Osteoblast (primary cell): ENCODE results near the gene C2CD3. TPM values are rescaled to one million over a fixed set of nuclear protein-coding genes. Genes with fewer than 3 reads are reported as not detected.
"Not testable (repeated sequence)": the region's sequence is repeated elsewhere in the genome, so short reads cannot be mapped to it uniquely, and the experiment has no call there.

Experiments
- DNase-seq: peaks from one replicate; pipeline ENCODE4 v3.0.0; 2011; ENCODE audit warnings: low spot score, mixed read lengths; ENCODE audit not compliant: insufficient read length; ENCODE audit errors: missing footprints
- H2AFZ ChIP-seq: 2 replicates; pipeline ENCODE4 v1.6.0; 2011; ENCODE audit warnings: mild to moderate bottlenecking, low read length
- H3K27ac ChIP-seq: 2 replicates; pipeline ENCODE4 v1.5.1; 2011; ENCODE audit warnings: mild to moderate bottlenecking, low read depth, low read length, moderate library complexity
- H3K27me3 ChIP-seq: 2 replicates; pipeline ENCODE4 v1.6.0; 2012; ENCODE audit warnings: mild to moderate bottlenecking, control low read depth, inconsistent platforms, low read length, moderate library complexity; ENCODE audit not compliant: insufficient read depth
- H3K36me3 ChIP-seq: 2 replicates; pipeline ENCODE4 v1.5.1; 2011; ENCODE audit warnings: mild to moderate bottlenecking, low read length, control low read depth, moderate library complexity; ENCODE audit not compliant: insufficient read depth
- H3K4me1 ChIP-seq: 2 replicates; pipeline ENCODE4 v1.5.1; 2011; ENCODE audit warnings: mild to moderate bottlenecking, low read length, control low read depth, moderate library complexity; ENCODE audit not compliant: insufficient read depth
- H3K4me2 ChIP-seq: 2 replicates; pipeline ENCODE4 v1.6.0; 2011; ENCODE audit warnings: mild to moderate bottlenecking, low read length; ENCODE audit not compliant: insufficient read depth
- H3K4me3 ChIP-seq: fragments of 200-600 bp; sonication (generic); 3 replicates; pipeline ENCODE4 v1.5.1; 2012; ENCODE audit warnings: mild to moderate bottlenecking, low read length, inconsistent platforms; ENCODE audit not compliant: insufficient read depth
- H3K79me2 ChIP-seq: 2 replicates; pipeline ENCODE4 v1.6.0; 2012; ENCODE audit warnings: mild to moderate bottlenecking, low read length, control low read depth, inconsistent platforms; ENCODE audit not compliant: insufficient read depth
- H3K9me3 ChIP-seq: 2 replicates; pipeline ENCODE4 v1.5.1; 2011; ENCODE audit warnings: low read depth, low read length, control low read depth
- H4K20me1 ChIP-seq: 2 replicates; pipeline ENCODE4 v1.6.0; 2012; ENCODE audit warnings: mild to moderate bottlenecking, low read length, control low read depth; ENCODE audit not compliant: insufficient read depth
- total RNA-seq: library from RNA; depleted of rRNA; stranded (reverse); fragments of >200 nt; gene quantifications from 2 replicates; pipeline ENCODE4 v1.2.3, GENCODE V29; 2012
- TF ChIP-seq, protein P1 (sequence below): IDR thresholded peaks from 2 replicates; pipeline ENCODE4 v1.5.1; 2011; ENCODE audit warnings: mild to moderate bottlenecking, low read depth, low read length, moderate library complexity; ENCODE audit errors: extremely low read depth

Gene C2CD3
- total RNA-seq, 1 donor, result 14.1 TPM

DNA sequence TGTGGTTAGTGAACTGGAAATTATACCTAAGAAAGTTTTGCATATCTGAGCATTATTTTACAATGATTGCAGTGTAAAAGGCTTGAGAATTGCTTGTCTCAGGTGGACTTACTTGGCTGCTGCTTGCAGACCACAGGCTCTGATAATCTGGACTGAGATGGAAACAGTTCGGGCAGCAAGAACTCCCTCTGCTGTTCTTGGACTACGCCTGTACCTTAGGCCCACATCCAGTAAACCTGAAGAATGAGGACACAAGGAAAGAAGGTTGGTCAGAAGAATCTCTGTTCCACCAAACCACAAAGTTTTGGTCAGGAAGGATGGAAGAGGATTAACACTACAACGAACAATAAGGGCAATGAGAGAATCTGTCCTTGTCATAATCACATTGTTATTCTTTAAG lies 80.1 kb downstream of the C2CD3 start:
- H3K79me2 ChIP-seq, result no peaks in the 10 kb centered on the region
- no peaks in the 10 kb centered on the region for H3K27me3 ChIP-seq
- no peak overlapping the region for H3K4me2 ChIP-seq
- no peaks in the 10 kb centered on the region for H4K20me1 ChIP-seq
- H2AFZ ChIP-seq, result no peak overlapping the region
- peaks cover 21% of the 10 kb centered on the region for H3K36me3 ChIP-seq
- no peaks in the 10 kb centered on the region for H3K9me3 ChIP-seq
- H3K4me1 ChIP-seq, result no peaks in the 10 kb centered on the region
- H3K4me3 ChIP-seq, result no peak overlapping the region
- H3K27ac ChIP-seq, result no peak overlapping the region
- DNase-seq, result no peak
- TF ChIP-seq, protein P1, sequence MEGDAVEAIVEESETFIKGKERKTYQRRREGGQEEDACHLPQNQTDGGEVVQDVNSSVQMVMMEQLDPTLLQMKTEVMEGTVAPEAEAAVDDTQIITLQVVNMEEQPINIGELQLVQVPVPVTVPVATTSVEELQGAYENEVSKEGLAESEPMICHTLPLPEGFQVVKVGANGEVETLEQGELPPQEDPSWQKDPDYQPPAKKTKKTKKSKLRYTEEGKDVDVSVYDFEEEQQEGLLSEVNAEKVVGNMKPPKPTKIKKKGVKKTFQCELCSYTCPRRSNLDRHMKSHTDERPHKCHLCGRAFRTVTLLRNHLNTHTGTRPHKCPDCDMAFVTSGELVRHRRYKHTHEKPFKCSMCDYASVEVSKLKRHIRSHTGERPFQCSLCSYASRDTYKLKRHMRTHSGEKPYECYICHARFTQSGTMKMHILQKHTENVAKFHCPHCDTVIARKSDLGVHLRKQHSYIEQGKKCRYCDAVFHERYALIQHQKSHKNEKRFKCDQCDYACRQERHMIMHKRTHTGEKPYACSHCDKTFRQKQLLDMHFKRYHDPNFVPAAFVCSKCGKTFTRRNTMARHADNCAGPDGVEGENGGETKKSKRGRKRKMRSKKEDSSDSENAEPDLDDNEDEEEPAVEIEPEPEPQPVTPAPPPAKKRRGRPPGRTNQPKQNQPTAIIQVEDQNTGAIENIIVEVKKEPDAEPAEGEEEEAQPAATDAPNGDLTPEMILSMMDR, result peak; percentile 20

DNA sequence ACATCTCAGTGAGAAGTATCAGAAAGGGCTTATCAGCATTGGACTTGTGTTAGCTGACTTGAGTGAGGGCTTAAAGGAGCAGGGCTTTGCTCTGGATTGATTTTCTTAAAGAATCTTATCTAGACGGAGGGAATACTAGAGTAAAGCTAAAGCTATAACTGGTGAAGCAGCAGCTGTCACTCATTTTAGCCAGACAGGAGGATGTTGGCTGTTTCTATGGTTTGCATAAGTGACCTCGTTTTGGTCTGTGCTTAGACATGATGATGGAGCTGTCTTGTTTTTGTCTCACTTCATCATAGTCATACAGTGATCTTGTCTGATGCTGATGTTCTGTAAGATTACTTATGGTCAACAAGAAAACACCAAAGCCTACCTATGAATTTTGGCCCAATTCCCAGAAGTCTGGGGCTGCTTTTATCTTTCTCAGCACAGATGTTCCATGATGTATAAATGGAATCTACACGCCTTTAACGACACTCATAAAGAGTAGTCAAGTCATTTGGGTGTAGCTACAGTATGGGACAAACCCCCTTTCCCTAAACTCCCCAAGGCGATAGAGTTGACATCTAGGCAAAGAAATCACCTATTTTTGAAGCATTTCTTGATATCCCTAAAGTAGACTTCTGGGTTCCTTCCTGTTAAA lies 84.4 kb downstream of the C2CD3 start:
- H3K4me2 ChIP-seq, result no peak overlapping the region
- peaks cover 13% of the 10 kb centered on the region for H3K36me3 ChIP-seq
- no peak for DNase-seq
- no peaks in the 10 kb centered on the region for H4K20me1 ChIP-seq
- H3K27me3 ChIP-seq, result no peaks in the 10 kb centered on the region
- no peak overlapping the region for H3K27ac ChIP-seq
- H3K79me2 ChIP-seq, result no peaks in the 10 kb centered on the region
- TF ChIP-seq, protein P1, result no peak
- H3K4me1 ChIP-seq, result no peaks in the 10 kb centered on the region
- no peak overlapping the region for H3K4me3 ChIP-seq
- H3K9me3 ChIP-seq, result no peaks in the 10 kb centered on the region
- H2AFZ ChIP-seq, result no peak overlapping the region

DNA sequence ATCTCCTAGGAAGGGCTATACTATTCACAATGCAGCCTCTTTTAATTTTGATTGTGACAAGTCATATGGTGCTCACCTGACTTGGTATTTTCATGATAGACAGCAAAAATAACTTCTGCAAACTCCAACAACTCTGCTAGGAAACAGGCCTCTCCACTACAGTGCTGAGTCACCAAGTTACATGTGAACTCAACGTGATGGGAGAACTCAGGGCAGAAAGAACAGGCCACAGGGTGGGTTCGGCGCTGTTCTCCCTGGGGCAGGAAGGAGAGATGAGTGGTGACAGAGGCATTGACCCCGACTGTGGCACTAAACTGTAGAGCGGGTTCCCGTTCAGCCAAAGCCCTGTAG lies 85.3 kb downstream of the C2CD3 start:
- no peak for DNase-seq
- TF ChIP-seq, protein P1, result no peak
- no peak overlapping the region for H3K4me2 ChIP-seq
- no peaks in the 10 kb centered on the region for H3K27me3 ChIP-seq
- no peak overlapping the region for H3K27ac ChIP-seq
- H4K20me1 ChIP-seq, result no peaks in the 10 kb centered on the region
- no peak overlapping the region for H2AFZ ChIP-seq
- peaks cover 10% of the 10 kb centered on the region for H3K36me3 ChIP-seq
- H3K79me2 ChIP-seq, result no peaks in the 10 kb centered on the region
- no peak overlapping the region for H3K4me3 ChIP-seq
- H3K9me3 ChIP-seq, result no peaks in the 10 kb centered on the region
- H3K4me1 ChIP-seq, result no peaks in the 10 kb centered on the region

DNA sequence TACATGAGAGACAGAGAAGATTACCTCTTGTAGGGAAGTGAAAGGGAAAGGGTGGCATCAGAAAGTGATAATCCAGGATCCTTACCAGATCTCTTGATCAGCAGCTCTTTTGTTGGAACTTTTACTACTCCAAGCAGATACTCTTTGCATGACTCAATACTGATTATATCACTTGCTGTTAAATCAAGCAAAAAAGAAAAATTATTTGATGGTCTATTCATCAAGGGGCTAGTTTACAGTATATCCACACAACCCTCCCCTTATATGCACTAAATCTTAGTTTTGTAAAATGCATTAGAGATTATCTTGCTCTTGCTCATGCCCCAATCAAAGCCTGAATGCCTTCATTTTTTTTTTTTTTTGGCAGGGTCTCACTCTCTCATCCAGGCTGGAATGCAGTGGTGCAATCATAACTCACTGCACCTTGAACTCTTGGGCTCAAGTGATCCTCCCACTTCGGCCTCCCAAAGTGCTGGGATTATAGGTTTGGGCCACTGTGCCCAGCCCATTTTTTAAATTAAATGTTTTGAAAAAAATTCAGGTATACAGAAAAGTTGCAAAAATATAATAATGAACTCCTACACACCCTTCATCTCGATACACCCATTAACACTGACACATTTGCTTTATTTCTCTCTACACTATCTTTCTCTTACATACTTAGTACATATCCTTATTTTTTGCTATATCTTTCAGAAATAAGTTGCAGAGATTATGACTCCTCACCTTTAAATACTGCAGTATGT lies 85.8 kb downstream of the C2CD3 start:
- no peaks in the 10 kb centered on the region for H3K9me3 ChIP-seq
- H2AFZ ChIP-seq, result no peak overlapping the region
- H4K20me1 ChIP-seq, result no peaks in the 10 kb centered on the region
- DNase-seq, result peak; percentile 39
- no peak overlapping the region for H3K27ac ChIP-seq
- H3K36me3 ChIP-seq, result peaks cover 7% of the 10 kb centered on the region
- H3K79me2 ChIP-seq, result no peaks in the 10 kb centered on the region
- H3K4me1 ChIP-seq, result no peaks in the 10 kb centered on the region
- no peaks in the 10 kb centered on the region for H3K27me3 ChIP-seq
- TF ChIP-seq, protein P1, result no peak
- no peak overlapping the region for H3K4me3 ChIP-seq
- no peak overlapping the region for H3K4me2 ChIP-seq

DNA sequence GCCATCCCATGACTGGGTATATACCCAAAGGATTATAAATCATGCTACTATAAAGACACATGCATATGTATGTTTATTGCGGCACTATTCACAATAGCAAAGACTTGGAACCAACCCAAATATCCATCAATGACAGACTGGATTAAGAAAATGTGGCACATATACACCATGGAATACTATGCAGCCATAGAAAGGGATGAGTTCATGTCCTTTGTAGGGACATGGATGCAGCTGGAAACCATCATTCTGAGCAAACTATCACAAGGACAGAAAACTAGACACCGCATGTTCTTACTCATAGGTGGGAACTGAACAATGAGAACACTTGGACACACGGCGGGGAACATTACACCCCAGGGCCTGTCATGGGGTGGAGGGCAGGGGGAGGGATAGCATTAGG lies 86.9 kb downstream of the C2CD3 start:
- not testable (repeated sequence) for H3K36me3 ChIP-seq, H2AFZ ChIP-seq, H3K27me3 ChIP-seq, H4K20me1 ChIP-seq, H3K4me2 ChIP-seq, H3K79me2 ChIP-seq, H3K4me1 ChIP-seq, H3K27ac ChIP-seq, H3K9me3 ChIP-seq, H3K4me3 ChIP-seq, DNase-seq
